Endothelial cell of umbilical vein (primary cell): ENCODE data around the gene VGLL1. TPM values are rescaled to one million over a fixed set of nuclear protein-coding genes. Genes with fewer than 3 reads are reported as not detected.

Source experiments
- BruUV-seq: library from RNA; stranded (reverse); fragments of 400-500 nt; replicated peaks from 2 replicates; lab custom pipeline; 2021; lab: Mats Ljungman, UMichigan
- CTCF ChIA-PET: fragments of 300-600, 350-600 bp; sonication (Branson Sonifier 250); formaldehyde crosslinking; loops from one replicate; lab custom pipeline; 2021; ENCODE audit warnings: antibody characterized with exemption, inconsistent platforms; lab: Charles Lee
- POLR2A ChIA-PET: fragments of 300-600, 350-600 bp; sonication (Branson Sonifier 250); formaldehyde crosslinking; loops from one replicate; lab custom pipeline; 2021; ENCODE audit warnings: antibody characterized with exemption, inconsistent platforms; lab: Charles Lee
- DNase-seq: peaks from one replicate; pipeline ENCODE4 v3.0.0-alpha.2; 2011; ENCODE audit warnings: low read depth, low spot score
- FAIRE-seq: peaks from 2 replicates; lab custom pipeline; 2011; peaks lifted over from hg19 to GRCh38; lab: Jason Lieb, UNC
- H2AFZ ChIP-seq: 2 replicates; pipeline ENCODE4 v1.6.0; 2012; ENCODE audit warnings: low read depth, low read length, control low read depth, inconsistent platforms
- H3K27ac ChIP-seq: 2 replicates; pipeline ENCODE4 v1.5.1; 2011; ENCODE audit warnings: low read depth, mild to moderate bottlenecking, control low read depth, low read length, moderate library complexity; ENCODE audit not compliant: insufficient read depth
- H3K27me3 ChIP-seq, 2 experiments: 2 replicates each; pipeline versions ENCODE4 v1.6.0 to v1.6.1; 2011; ENCODE audit warnings: low read length in 2 of 2, mixed read lengths in 1 of 2; ENCODE audit not compliant: control insufficient read depth in 2 of 2, insufficient read depth in 2 of 2
- H3K36me3 ChIP-seq, 2 experiments: 2 replicates in 1 of 2; 3 replicates in 1 of 2; pipeline ENCODE4 v1.5.1; 2011; ENCODE audit warnings: low read length in 2 of 2, mild to moderate bottlenecking in 1 of 2, moderate library complexity in 1 of 2; ENCODE audit not compliant: control insufficient read depth in 2 of 2, insufficient read depth in 2 of 2; ENCODE audit errors: extremely low read depth in 1 of 2
- H3K4me1 ChIP-seq: 3 replicates; pipeline ENCODE4 v1.5.1; 2011; ENCODE audit warnings: mild to moderate bottlenecking, low read length; ENCODE audit not compliant: control insufficient read depth, insufficient read depth; ENCODE audit errors: extremely low read depth
- H3K4me2 ChIP-seq: 2 replicates; pipeline ENCODE4 v1.6.1; 2011; ENCODE audit warnings: low read length, control low read depth, mixed read lengths; ENCODE audit not compliant: insufficient read depth
- H3K4me3 ChIP-seq, 3 experiments: fragments of 200-600 bp in 1 of 3; sonication (generic), shearing (Covaris generic) in 1 of 3; replicated peaks in 1 of 3; 2 replicates each; pipeline ENCODE4 v1.5.1; 2011 to 2016; ENCODE audit warnings: control low read depth in 3 of 3, low read length in 3 of 3, mild to moderate bottlenecking in 2 of 3, inconsistent platforms in 1 of 3, low read depth in 1 of 3, moderate library complexity in 1 of 3; ENCODE audit not compliant: insufficient read depth in 1 of 3
- H3K79me2 ChIP-seq: 2 replicates; pipeline ENCODE4 v1.6.0; 2012; ENCODE audit warnings: low read length, inconsistent platforms; ENCODE audit not compliant: control insufficient read depth, insufficient read depth
- H3K9ac ChIP-seq: replicated peaks from 2 replicates; pipeline ENCODE3; 2011; ENCODE audit warnings: low read length, control low read depth; ENCODE audit not compliant: insufficient read depth; ENCODE audit errors: extremely low read depth
- H3K9me1 ChIP-seq: replicated peaks from 3 replicates; pipeline ENCODE4 v1.6.0; 2011; ENCODE audit warnings: mild to moderate bottlenecking, low read length; ENCODE audit not compliant: control insufficient read depth, insufficient read depth; ENCODE audit errors: extremely low read depth
- H3K9me3 ChIP-seq: replicated peaks from 2 replicates; pipeline ENCODE4 v1.5.1; 2012; ENCODE audit warnings: low read length, inconsistent platforms; ENCODE audit not compliant: control insufficient read depth, insufficient read depth
- H4K20me1 ChIP-seq: replicated peaks from 2 replicates; pipeline ENCODE3; 2011; ENCODE audit warnings: mild to moderate bottlenecking, low read length; ENCODE audit not compliant: control insufficient read depth, insufficient read depth; ENCODE audit errors: extremely low read depth
- EZH2 ChIP-seq: IDR thresholded peaks from 2 replicates; pipeline ENCODE4 v1.6.1; 2012; ENCODE audit warnings: borderline replicate concordance, low read depth, mild to moderate bottlenecking, moderate library complexity, low read length, inconsistent platforms; ENCODE audit not compliant: severe bottlenecking
- GATA2 ChIP-seq: IDR thresholded peaks from 2 replicates; pipeline ENCODE4 v1.7.0; 2011; ENCODE audit warnings: low read depth, mild to moderate bottlenecking, moderate library complexity, mixed read lengths, low read length; ENCODE audit not compliant: insufficient read length, insufficient read depth
- JUN ChIP-seq: IDR thresholded peaks from 2 replicates; pipeline ENCODE4 v1.6.1; 2011; ENCODE audit warnings: borderline replicate concordance, low read depth; ENCODE audit not compliant: insufficient read length, insufficient read depth
- MYC ChIP-seq: IDR thresholded peaks from one replicate; pipeline ENCODE4 v1.6.1; 2011; ENCODE audit warnings: mild to moderate bottlenecking, low read depth, low read length
- POLR2A ChIP-seq: IDR thresholded peaks from 2 replicates; pipeline ENCODE4 v1.6.1; 2012; ENCODE audit warnings: low read depth, mild to moderate bottlenecking, control low read depth, low read length
- POLR2AphosphoS5 ChIP-seq: IDR thresholded peaks from 2 replicates; pipeline ENCODE4 v1.6.1; 2012; ENCODE audit warnings: low read depth, mild to moderate bottlenecking, control low read depth, low read length, moderate library complexity; ENCODE audit not compliant: insufficient read depth
- dilution Hi-C: fragments of 300-500 bp; cut with MboI; formaldehyde crosslinking; loops from one replicate; pipeline ENCODE4 v1.15.0; 2019; ENCODE audit warnings: low sequenced_read_pairs; ENCODE audit not compliant: extremely low pct_ligation_motif_present
- intact Hi-C: fragments of 100-400 bp; cut with micrococcal nuclease; formaldehyde crosslinking; loops from one replicate; pipeline ENCODE4 v1.10.0; 2022
- polyA plus RNA-seq, 4 experiments: library from polyadenylated mRNA; depleted of rRNA in 3 of 4; stranded (reverse) in 3 of 4; unstranded in 1 of 4; fragments of >200 nt; gene quantifications; 2 replicates each; pipeline versions ENCODE4 v1.2.1 to v1.2.3, GENCODE V29; 2011 to 2012; ENCODE audit warnings: missing spikeins in 1 of 4
- total RNA-seq: library from RNA; stranded (reverse); gene quantifications from 2 replicates; pipeline ENCODE4 v1.2.3, GENCODE V29; 2021
- TF ChIP-seq, protein P1 (sequence below): IDR thresholded peaks from 2 replicates; pipeline ENCODE4 v1.6.1; 2011; ENCODE audit not compliant: insufficient read depth, insufficient read length
- TF ChIP-seq, protein P2 (sequence below), 2 donors: IDR thresholded peaks; 1 replicate in 1 of 2; 2 replicates in 1 of 2; pipeline ENCODE4 v1.5.1; 2011; ENCODE audit warnings: low read length in 2 of 2, mild to moderate bottlenecking in 2 of 2, moderate library complexity in 2 of 2, control low read depth in 1 of 2, inconsistent platforms in 1 of 2, low read depth in 1 of 2; ENCODE audit not compliant: insufficient read depth in 1 of 2; ENCODE audit errors: extremely low read depth in 1 of 2

The VGLL1 gene
- total and polyA plus RNA-seq, 2 donors (not counting 3 experiments of a cell fraction or from before 2014, with no cell fraction given) = not detected

GRCh38 chrX:136491832-136492231, 40.2 kb upstream of the VGLL1 start:
- BruUV-seq = no TSS peak
- TF ChIP-seq, protein P1, sequence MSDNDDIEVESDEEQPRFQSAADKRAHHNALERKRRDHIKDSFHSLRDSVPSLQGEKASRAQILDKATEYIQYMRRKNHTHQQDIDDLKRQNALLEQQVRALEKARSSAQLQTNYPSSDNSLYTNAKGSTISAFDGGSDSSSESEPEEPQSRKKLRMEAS = no peak
- TF ChIP-seq JUN (no peak), EZH2 (no peak), POLR2AphosphoS5 (no peak), POLR2A (no peak), GATA2 (no peak), MYC (no peak)
- TF ChIP-seq, protein P2, sequence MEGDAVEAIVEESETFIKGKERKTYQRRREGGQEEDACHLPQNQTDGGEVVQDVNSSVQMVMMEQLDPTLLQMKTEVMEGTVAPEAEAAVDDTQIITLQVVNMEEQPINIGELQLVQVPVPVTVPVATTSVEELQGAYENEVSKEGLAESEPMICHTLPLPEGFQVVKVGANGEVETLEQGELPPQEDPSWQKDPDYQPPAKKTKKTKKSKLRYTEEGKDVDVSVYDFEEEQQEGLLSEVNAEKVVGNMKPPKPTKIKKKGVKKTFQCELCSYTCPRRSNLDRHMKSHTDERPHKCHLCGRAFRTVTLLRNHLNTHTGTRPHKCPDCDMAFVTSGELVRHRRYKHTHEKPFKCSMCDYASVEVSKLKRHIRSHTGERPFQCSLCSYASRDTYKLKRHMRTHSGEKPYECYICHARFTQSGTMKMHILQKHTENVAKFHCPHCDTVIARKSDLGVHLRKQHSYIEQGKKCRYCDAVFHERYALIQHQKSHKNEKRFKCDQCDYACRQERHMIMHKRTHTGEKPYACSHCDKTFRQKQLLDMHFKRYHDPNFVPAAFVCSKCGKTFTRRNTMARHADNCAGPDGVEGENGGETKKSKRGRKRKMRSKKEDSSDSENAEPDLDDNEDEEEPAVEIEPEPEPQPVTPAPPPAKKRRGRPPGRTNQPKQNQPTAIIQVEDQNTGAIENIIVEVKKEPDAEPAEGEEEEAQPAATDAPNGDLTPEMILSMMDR (IDR thresholded peaks at IDR 0.05; ENCODE audit: extremely low read depth in 1 of 2, insufficient read depth in 1 of 2, low read depth in 1 of 2, low read length in 2 of 2) = no peak
- dilution Hi-C loops (no loop called here), intact Hi-C loops (loop anchor here (10.0 kb wide), 1 partner anchor 467 kb away; no protein-coding TSS in a partner anchor)
- ChIA-PET CTCF (interaction anchor here (2.2 kb wide), 1 partner anchor 463 kb away, joined by 5 read pairs; no protein-coding TSS in a partner anchor), POLR2A (interaction anchor here (0.7 kb wide), 1 partner anchor 314 kb away, joined by 10 read pairs; no protein-coding TSS in a partner anchor)
- Histone ChIP-seq H3K9me1 (no peaks in the 10 kb centered on the region), H3K4me1 (peaks cover 3% of the 10 kb centered on the region), H3K9ac (no peak overlapping the region), H2AFZ (no peak overlapping the region), H4K20me1 (no peaks in the 10 kb centered on the region), H3K4me3 (no peak overlapping the region), H3K27me3 (peaks cover 3 to 13% of the 10 kb centered on the region in 2 experiments), H3K36me3 (no peaks in the 10 kb centered on the region), H3K9me3 (no peaks in the 10 kb centered on the region), H3K4me2 (no peak overlapping the region), H3K27ac (no peak overlapping the region), H3K79me2 (no peaks in the 10 kb centered on the region)
- FAIRE-seq = no peak
- no peak for DNase-seq
